ENCODE data around the gene GARNL3. TPM values are rescaled to one million over a fixed set of nuclear protein-coding genes. Genes with fewer than 3 reads are reported as not detected.

Gene GARNL3
- total and polyA plus RNA-seq, 2 of the 13 experiments (the other 11 are each of a cell fraction or from before 2014, with no cell fraction given): 3.9 to 11.0 TPM

DNA sequence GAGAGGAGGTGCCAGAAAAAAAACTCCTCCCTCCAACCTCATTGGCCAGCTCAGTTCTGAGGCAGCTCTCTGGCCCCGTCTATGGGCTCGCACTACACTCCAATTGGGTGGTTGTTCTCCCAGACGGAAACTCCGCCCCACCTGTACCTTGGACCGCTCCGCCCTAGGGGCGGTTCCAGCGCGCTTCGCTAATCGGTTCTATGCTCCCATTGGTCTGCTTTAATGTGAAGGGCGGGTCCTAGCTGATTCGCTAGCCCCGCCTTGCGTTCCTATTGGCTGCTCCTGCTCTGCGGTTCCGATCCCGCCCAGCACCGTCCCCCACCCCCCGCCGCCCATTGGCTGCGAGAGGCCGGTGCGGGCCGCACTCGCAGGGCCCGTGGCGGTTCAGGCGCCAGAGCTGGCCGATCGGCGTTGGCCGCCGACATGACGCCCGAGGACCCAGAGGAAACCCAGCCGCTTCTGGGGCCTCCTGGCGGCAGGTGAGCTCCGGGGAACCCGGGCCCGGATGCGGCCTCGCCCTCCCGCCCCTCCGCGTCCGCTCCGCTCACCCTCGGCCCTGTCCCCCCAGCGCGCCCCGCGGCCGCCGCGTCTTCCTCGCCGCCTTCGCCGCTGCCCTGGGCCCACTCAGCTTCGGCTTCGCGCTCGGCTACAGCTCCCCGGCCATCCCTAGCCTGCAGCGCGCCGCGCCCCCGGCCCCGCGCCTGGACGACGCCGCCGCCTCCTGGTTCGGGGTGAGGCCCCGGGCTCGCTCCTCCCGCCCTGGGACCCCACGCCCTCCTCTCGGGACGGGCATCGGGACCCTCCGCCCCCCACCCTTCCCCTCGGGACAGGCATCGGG lies 132.5 kb downstream of the GARNL3 start, which contains the start of gene SLC2A8 (continued):
- TF ChIP-seq IKZF5 (CRISPR knock-in tag; IDR thresholded peaks at IDR 0.05) (no peak), MAFF (IDR thresholded peaks at IDR 0.05; ENCODE audit: low read depth, low read length) (no peak), EEA1 (CRISPR knock-in tag; IDR thresholded peaks at IDR 0.05; ENCODE audit: borderline replicate concordance) (0 out of 2 replicates have a peak, but pooled peaks have one; percentile 66), PRDM4 (CRISPR knock-in tag; IDR thresholded peaks at IDR 0.05; ENCODE audit: borderline replicate concordance) (no peak), ZFP36 (IDR thresholded peaks at IDR 0.05; ENCODE audit: borderline replicate concordance, low read depth, low read length, partially characterized antibody) (no peak), SETDB1 (CRISPR knock-in tag; IDR thresholded peaks at IDR 0.05; ENCODE audit: borderline replicate concordance) (no peak), FOXP4 (CRISPR knock-in tag; IDR thresholded peaks at IDR 0.05) (no peak), ELK4 (CRISPR knock-in tag; IDR thresholded peaks at IDR 0.05; ENCODE audit: borderline replicate concordance) (peak; percentile 35; the same call in 1 of the 2 replicates), ZNF557 (CRISPR knock-in tag; IDR thresholded peaks at IDR 0.05) (no peak), ZNF75D (CRISPR knock-in tag; IDR thresholded peaks at IDR 0.05; ENCODE audit: borderline replicate concordance) (no peak), PPARG (CRISPR knock-in tag; conservative IDR thresholded peaks at IDR 0.05) (no peak), SCMH1 (CRISPR knock-in tag; IDR thresholded peaks at IDR 0.05; ENCODE audit: borderline replicate concordance) (no peak), ZNF431 (CRISPR knock-in tag; IDR thresholded peaks at IDR 0.05; ENCODE audit: borderline replicate concordance, low read depth) (0 out of 2 replicates have a peak, but pooled peaks have one; percentile 59)
- TF ChIP-seq, protein P1, sequence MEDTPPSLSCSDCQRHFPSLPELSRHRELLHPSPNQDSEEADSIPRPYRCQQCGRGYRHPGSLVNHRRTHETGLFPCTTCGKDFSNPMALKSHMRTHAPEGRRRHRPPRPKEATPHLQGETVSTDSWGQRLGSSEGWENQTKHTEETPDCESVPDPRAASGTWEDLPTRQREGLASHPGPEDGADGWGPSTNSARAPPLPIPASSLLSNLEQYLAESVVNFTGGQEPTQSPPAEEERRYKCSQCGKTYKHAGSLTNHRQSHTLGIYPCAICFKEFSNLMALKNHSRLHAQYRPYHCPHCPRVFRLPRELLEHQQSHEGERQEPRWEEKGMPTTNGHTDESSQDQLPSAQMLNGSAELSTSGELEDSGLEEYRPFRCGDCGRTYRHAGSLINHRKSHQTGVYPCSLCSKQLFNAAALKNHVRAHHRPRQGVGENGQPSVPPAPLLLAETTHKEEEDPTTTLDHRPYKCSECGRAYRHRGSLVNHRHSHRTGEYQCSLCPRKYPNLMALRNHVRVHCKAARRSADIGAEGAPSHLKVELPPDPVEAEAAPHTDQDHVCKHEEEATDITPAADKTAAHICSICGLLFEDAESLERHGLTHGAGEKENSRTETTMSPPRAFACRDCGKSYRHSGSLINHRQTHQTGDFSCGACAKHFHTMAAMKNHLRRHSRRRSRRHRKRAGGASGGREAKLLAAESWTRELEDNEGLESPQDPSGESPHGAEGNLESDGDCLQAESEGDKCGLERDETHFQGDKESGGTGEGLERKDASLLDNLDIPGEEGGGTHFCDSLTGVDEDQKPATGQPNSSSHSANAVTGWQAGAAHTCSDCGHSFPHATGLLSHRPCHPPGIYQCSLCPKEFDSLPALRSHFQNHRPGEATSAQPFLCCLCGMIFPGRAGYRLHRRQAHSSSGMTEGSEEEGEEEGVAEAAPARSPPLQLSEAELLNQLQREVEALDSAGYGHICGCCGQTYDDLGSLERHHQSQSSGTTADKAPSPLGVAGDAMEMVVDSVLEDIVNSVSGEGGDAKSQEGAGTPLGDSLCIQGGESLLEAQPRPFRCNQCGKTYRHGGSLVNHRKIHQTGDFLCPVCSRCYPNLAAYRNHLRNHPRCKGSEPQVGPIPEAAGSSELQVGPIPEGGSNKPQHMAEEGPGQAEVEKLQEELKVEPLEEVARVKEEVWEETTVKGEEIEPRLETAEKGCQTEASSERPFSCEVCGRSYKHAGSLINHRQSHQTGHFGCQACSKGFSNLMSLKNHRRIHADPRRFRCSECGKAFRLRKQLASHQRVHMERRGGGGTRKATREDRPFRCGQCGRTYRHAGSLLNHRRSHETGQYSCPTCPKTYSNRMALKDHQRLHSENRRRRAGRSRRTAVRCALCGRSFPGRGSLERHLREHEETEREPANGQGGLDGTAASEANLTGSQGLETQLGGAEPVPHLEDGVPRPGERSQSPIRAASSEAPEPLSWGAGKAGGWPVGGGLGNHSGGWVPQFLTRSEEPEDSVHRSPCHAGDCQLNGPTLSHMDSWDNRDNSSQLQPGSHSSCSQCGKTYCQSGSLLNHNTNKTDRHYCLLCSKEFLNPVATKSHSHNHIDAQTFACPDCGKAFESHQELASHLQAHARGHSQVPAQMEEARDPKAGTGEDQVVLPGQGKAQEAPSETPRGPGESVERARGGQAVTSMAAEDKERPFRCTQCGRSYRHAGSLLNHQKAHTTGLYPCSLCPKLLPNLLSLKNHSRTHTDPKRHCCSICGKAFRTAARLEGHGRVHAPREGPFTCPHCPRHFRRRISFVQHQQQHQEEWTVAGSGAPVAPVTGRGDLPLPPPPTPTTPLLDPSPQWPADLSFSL (CRISPR knock-in tag; IDR thresholded peaks at IDR 0.05): no peak
